Caco-2 (cell line): Measurements from ENCODE around the gene CTRL. TPM values are rescaled to one million over a fixed set of nuclear protein-coding genes. Genes with fewer than 3 reads are reported as not detected.

Source experiments
- BruUV-seq: library from RNA; stranded (reverse); fragments of 400-500 nt; replicated peaks from 2 replicates; lab custom pipeline; 2021; lab: Mats Ljungman, UMichigan
- CTCF ChIA-PET: fragments of 300-600 bp; sonication (Branson Sonifier 250); formaldehyde crosslinking; loops from one replicate; lab custom pipeline; 2022; ENCODE audit warnings: antibody characterized with exemption; lab: Charles Lee
- POLR2A ChIA-PET: fragments of 300-600 bp; sonication (Branson Sonifier 250); formaldehyde crosslinking; loops from one replicate; lab custom pipeline; 2022; ENCODE audit warnings: antibody characterized with exemption; lab: Charles Lee
- DNase-seq, 2 experiments: peaks; one replicate each; pipeline versions ENCODE4 v3.0.0 to v3.0.0-alpha.2; 2020 to 2022
- H3K27me3 ChIP-seq: replicated peaks from 2 replicates; pipeline ENCODE4 v1.6.0; 2011; ENCODE audit warnings: low read length; ENCODE audit not compliant: control insufficient read depth, insufficient read depth
- H3K36me3 ChIP-seq: 2 replicates; pipeline ENCODE4 v1.5.1; 2011; ENCODE audit warnings: low read length; ENCODE audit not compliant: control insufficient read depth, insufficient read depth
- H3K4me1 ChIP-seq: fragments of 250-450 bp; sonication (Bioruptor Pico); 2 replicates; pipeline ENCODE4 v1.5.1; 2020; ENCODE audit warnings: mild to moderate bottlenecking
- H3K4me3 ChIP-seq: 2 replicates; pipeline ENCODE4 v1.5.1; 2011; ENCODE audit warnings: low read depth, mild to moderate bottlenecking, control low read depth, low read length
- H3K9me3 ChIP-seq: fragments of 250-450 bp; sonication (Bioruptor Pico); 2 replicates; pipeline ENCODE4 v1.5.1; 2020; ENCODE audit warnings: mild to moderate bottlenecking, moderate library complexity
- H3K27ac Mint-ChIP-seq: one replicate; pipeline ENCODE4 v1.8.0; 2022; ENCODE audit warnings: mixed read lengths; ENCODE audit not compliant: unreplicated experiment
- H3K27me3 Mint-ChIP-seq: one replicate; pipeline ENCODE4 v1.8.0; 2022; ENCODE audit warnings: mixed read lengths; ENCODE audit not compliant: insufficient read depth, unreplicated experiment
- H3K36me3 Mint-ChIP-seq: one replicate; pipeline ENCODE4 v1.8.0; 2022; ENCODE audit warnings: mild to moderate bottlenecking, mixed read lengths; ENCODE audit not compliant: insufficient read depth, unreplicated experiment
- H3K4me1 Mint-ChIP-seq: one replicate; pipeline ENCODE4 v1.8.0; 2022; ENCODE audit warnings: low read depth, mixed read lengths; ENCODE audit not compliant: unreplicated experiment
- H3K4me3 Mint-ChIP-seq: one replicate; pipeline ENCODE4 v1.8.0; 2022; ENCODE audit warnings: mild to moderate bottlenecking, moderate library complexity, mixed read lengths; ENCODE audit not compliant: unreplicated experiment
- H3K9me3 Mint-ChIP-seq: one replicate; pipeline ENCODE4 v1.8.0; 2022; ENCODE audit warnings: mixed read lengths; ENCODE audit not compliant: unreplicated experiment
- CTCF ChIP-seq, 2 experiments: fragments of 200-600 bp in 1 of 2; IDR thresholded peaks; 1 replicate in 1 of 2; 2 replicates in 1 of 2; pipeline versions ENCODE4 v1.5.1 to v1.8.0; 2011 to 2022; ENCODE audit warnings: antibody characterized with exemption in 1 of 2, control low read depth in 1 of 2, inconsistent platforms in 1 of 2, low read depth in 1 of 2, low read length in 1 of 2, mild to moderate bottlenecking in 1 of 2, moderate library complexity in 1 of 2; ENCODE audit not compliant: insufficient read depth in 1 of 2, severe bottlenecking in 1 of 2, unreplicated experiment in 1 of 2
- intact Hi-C: fragments of 100-400 bp; cut with micrococcal nuclease; formaldehyde crosslinking; loops from one replicate; pipeline ENCODE4 v1.10.0; 2022; ENCODE audit not compliant: unreplicated experiment
- total RNA-seq: library from RNA; stranded (reverse); gene quantifications from 2 replicates; pipeline ENCODE4 v1.2.3, GENCODE V29; 2022

CTRL gene
- total RNA-seq, 1 experiment from 2014 or later, result 0.66 TPM

GRCh38 chr16:67943619-67944504 is 12.2 kb upstream of the CTRL start, which contains the start of gene LCAT:
Gene LCAT (minus strand): TSS chr16:67944120. CDS start chr16:67944101, 19 bp downstream.
- H3K36me3 ChIP-seq, result peaks cover 4% of the 10 kb centered on the region
- no peak for TF ChIP-seq CTCF (IDR thresholded peaks at IDR 0.05; ENCODE audit: insufficient read depth in 1 of 2, low read depth in 1 of 2, low read length in 1 of 2, severe bottlenecking in 1 of 2, unreplicated experiment in 1 of 2)

DNA sequence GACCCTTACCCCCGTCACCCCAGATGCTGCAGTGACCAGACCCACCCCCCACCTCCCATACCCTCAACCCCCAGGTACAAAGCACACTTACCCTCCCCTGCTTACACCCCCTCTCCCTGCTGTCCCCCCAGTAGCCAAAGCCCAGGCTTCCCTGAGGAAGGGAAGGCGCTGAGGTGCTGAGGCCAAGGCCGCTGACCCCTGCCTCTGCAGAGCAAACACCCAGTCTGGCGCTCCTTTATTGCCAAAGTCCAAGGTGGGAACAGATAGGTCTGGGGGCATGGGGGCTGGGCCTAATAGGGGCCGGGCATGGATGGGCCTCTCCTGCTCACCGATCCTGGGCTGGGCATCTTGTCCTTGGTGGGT is 11.6 kb upstream of the CTRL start:
- Mint-ChIP-seq H3K36me3 (peaks cover 93% of the 10 kb centered on the region), H3K27ac (no peak overlapping the region), H3K9me3 (no peaks in the 10 kb centered on the region), H3K27me3 (no peaks in the 10 kb centered on the region), H3K4me1 (peaks cover 6% of the 10 kb centered on the region), H3K4me3 (no peak overlapping the region)
- Histone ChIP-seq H3K27me3 (no peaks in the 10 kb centered on the region), H3K4me1 (peaks cover 6% of the 10 kb centered on the region; the same call in 1 of the 2 replicates), H3K4me3 (no peak overlapping the region), H3K36me3 (peaks cover 2% of the 10 kb centered on the region; the same call in 1 of the 2 replicates), H3K9me3 (no peaks in the 10 kb centered on the region)
- no peak for TF ChIP-seq CTCF (IDR thresholded peaks at IDR 0.05; ENCODE audit: insufficient read depth in 1 of 2, low read depth in 1 of 2, low read length in 1 of 2, severe bottlenecking in 1 of 2, unreplicated experiment in 1 of 2)
- no peak for DNase-seq
- BruUV-seq, result no TSS peak
- CTCF ChIA-PET, result interaction anchor here (1.1 to 1.6 kb wide), 4 partner anchors 8 to 128 kb away, joined by 3 to 5 read pairs (median 4); no protein-coding TSS in a partner anchor
- intact Hi-C loops, result no loop called here
- POLR2A ChIA-PET, result interaction anchor here (0.6 kb wide), 1 partner anchor 249 kb away, joined by 6 read pairs; no protein-coding TSS in a partner anchor

More at GRCh38 chr16:67943619-67944504, 12.2 kb upstream of the CTRL start, which contains the start of gene LCAT:
- H3K4me1 Mint-ChIP-seq, result peaks cover 6% of the 10 kb centered on the region
- H3K9me3 Mint-ChIP-seq, result no peaks in the 10 kb centered on the region
- ChIA-PET CTCF (interaction anchor here (0.6 to 1.2 kb wide), 3 partner anchors 8 to 37 kb away, joined by 3 to 4 read pairs (median 4); no protein-coding TSS in a partner anchor), POLR2A (interaction anchor here (0.6 kb wide), 1 partner anchor 249 kb away, joined by 6 read pairs; no protein-coding TSS in a partner anchor)
- Histone ChIP-seq H3K9me3 (no peaks in the 10 kb centered on the region), H3K27me3 (no peaks in the 10 kb centered on the region), H3K4me1 (peaks cover 6% of the 10 kb centered on the region; the same call in 1 of the 2 replicates), H3K4me3 (no peak within 1 kb of the TSS)
- H3K27ac Mint-ChIP-seq, result no peak within 1 kb of the TSS
- peaks cover 93% of the 10 kb centered on the region for H3K36me3 Mint-ChIP-seq
- intact Hi-C loops, result no loop called here
- DNase-seq, result no peak
- H3K27me3 Mint-ChIP-seq, result no peaks in the 10 kb centered on the region
- H3K4me3 Mint-ChIP-seq, result no peak within 1 kb of the TSS
- BruUV-seq, result no TSS peak

GRCh38 chr16:67942510-67943255 is 11.0 kb upstream of the CTRL start:
- BruUV-seq, result no TSS peak
- POLR2A ChIA-PET, result interaction anchor here (0.6 kb wide), 1 partner anchor 248 kb away, joined by 6 read pairs; no protein-coding TSS in a partner anchor

More at GRCh38 chr16:67942510-67943255, 11.0 kb upstream of the CTRL start:
- intact Hi-C loops, result no loop called here
- Mint-ChIP-seq H3K27ac (no peak overlapping the region), H3K27me3 (no peaks in the 10 kb centered on the region), H3K4me1 (peaks cover 6% of the 10 kb centered on the region), H3K9me3 (no peaks in the 10 kb centered on the region), H3K4me3 (no peak overlapping the region), H3K36me3 (peaks cover 91% of the 10 kb centered on the region)
- CTCF ChIA-PET, result interaction anchor here (0.8 to 1.6 kb wide), 5 partner anchors 11 to 128 kb away, joined by 3 to 6 read pairs (median 4); no protein-coding TSS in a partner anchor
- no peaks in the 10 kb centered on the region for H3K27me3 ChIP-seq
- peaks cover 6% of the 10 kb centered on the region; the same call in 1 of the 2 replicates for H3K4me1 ChIP-seq
- DNase-seq, result no peak
- H3K9me3 ChIP-seq, result no peaks in the 10 kb centered on the region
- H3K4me3 ChIP-seq, result no peak overlapping the region
- H3K36me3 ChIP-seq, result no peaks in the 10 kb centered on the region; the same call in 1 of the 2 replicates
- TF ChIP-seq CTCF (IDR thresholded peaks at IDR 0.05; ENCODE audit: insufficient read depth in 1 of 2, low read depth in 1 of 2, low read length in 1 of 2, severe bottlenecking in 1 of 2, unreplicated experiment in 1 of 2), result no peak
